Activated T-cell treated with anti-CD3 and anti-CD28 coated beads, Interleukin-2, amount 50 U/mL, for 72 hours (primary cell): ENCODE measurements around the gene WBP2. TPM values are rescaled to one million over a fixed set of nuclear protein-coding genes. Genes with fewer than 3 reads are reported as not detected.

ENCODE experiments used
- ATAC-seq, 2 donors: fragments of 150-1000 bp; cut with Tn5 transposase; replicated peaks in 1 of 2; 2 replicates each; pipeline ENCODE4 v1.10.0; 2021; ENCODE audit warnings: moderate library complexity in 2 of 2, mild to moderate bottlenecking in 1 of 2
- DNase-seq, 2 donors: peaks; one replicate each; pipeline ENCODE4 v3.0.0; 2021 to 2022; ENCODE audit warnings: mixed read lengths in 1 of 2
- H3K27ac Mint-ChIP-seq: one replicate; pipeline ENCODE4 v1.8.0; 2022; ENCODE audit warnings: mild to moderate bottlenecking, moderate library complexity, mixed read lengths
- H3K27me3 Mint-ChIP-seq: one replicate; pipeline ENCODE4 v1.8.0; 2022; ENCODE audit warnings: low read depth, mixed read lengths
- H3K36me3 Mint-ChIP-seq, 2 donors: one replicate each; pipeline ENCODE4 v1.8.0; 2022; ENCODE audit warnings: mixed read lengths in 2 of 2, mild to moderate bottlenecking in 1 of 2; ENCODE audit not compliant: insufficient read depth in 2 of 2
- H3K4me1 Mint-ChIP-seq: one replicate; pipeline ENCODE4 v1.8.0; 2022; ENCODE audit warnings: low read depth, mixed read lengths
- H3K4me3 Mint-ChIP-seq, 2 donors: one replicate each; pipeline ENCODE4 v1.8.0; 2022; ENCODE audit warnings: mild to moderate bottlenecking in 2 of 2, mixed read lengths in 2 of 2, moderate library complexity in 2 of 2
- H3K9me3 Mint-ChIP-seq, 2 donors: one replicate each; pipeline ENCODE4 v1.8.0; 2022; ENCODE audit warnings: mixed read lengths in 2 of 2
- total RNA-seq, 2 donors: library from RNA; stranded (reverse); gene quantifications; one replicate each; pipeline ENCODE4 v1.2.3, GENCODE V29; 2022

The WBP2 gene
- total RNA-seq, 2 donors from 2014 or later: 90.2 to 109 TPM

- H3K4me1 Mint-ChIP-seq: peaks cover 39% of the 10 kb centered on the region
- no peaks in the 10 kb centered on the region for H3K9me3 Mint-ChIP-seq
- H3K36me3 Mint-ChIP-seq: peaks cover 0 to 10% of the 10 kb centered on the region in 2 donors
- H3K27me3 Mint-ChIP-seq: no peaks in the 10 kb centered on the region
- no peak overlapping the region for H3K4me3 Mint-ChIP-seq
- no peak overlapping the region for H3K27ac Mint-ChIP-seq
- no peak for ATAC-seq
- DNase-seq: no peak
These were observed 24.0 kb downstream of the WBP2 start for GRCh38 chr17:75831032-75831571.

GRCh38 chr17:75830164-75831031, 24.7 kb downstream of the WBP2 start:
- Mint-ChIP-seq H3K27me3 (no peaks in the 10 kb centered on the region), H3K36me3 (peaks cover 0 to 10% of the 10 kb centered on the region in 2 donors), H3K9me3 (no peaks in the 10 kb centered on the region), H3K27ac (no peak overlapping the region), H3K4me3 (no peak overlapping the region), H3K4me1 (peaks cover 39% of the 10 kb centered on the region)
- ATAC-seq (no peak), DNase-seq (peak; percentile 41 to 48)

- peaks cover 0 to 9% of the 10 kb centered on the region in 2 donors for H3K36me3 Mint-ChIP-seq
- no peak overlapping the region for H3K27ac Mint-ChIP-seq
- ATAC-seq (no peak), DNase-seq (no peak)
- no peak overlapping the region for H3K4me3 Mint-ChIP-seq
- no peaks in the 10 kb centered on the region for H3K27me3 Mint-ChIP-seq
- peaks cover 35% of the 10 kb centered on the region for H3K4me1 Mint-ChIP-seq
- H3K9me3 Mint-ChIP-seq: no peaks in the 10 kb centered on the region
These were observed 25.4 kb downstream of the WBP2 start for GRCh38 chr17:75829747-75830146.

GRCh38 chr17:75828741-75829140, 26.4 kb downstream of the WBP2 start:
- ATAC-seq: no peak
- H3K9me3 Mint-ChIP-seq: no peaks in the 10 kb centered on the region
- H3K4me1 Mint-ChIP-seq: peaks cover 28% of the 10 kb centered on the region

GRCh38 chr17:75828076-75828400, 27.1 kb downstream of the WBP2 start:
- peaks cover 21% of the 10 kb centered on the region for H3K4me1 Mint-ChIP-seq
- H3K4me3 Mint-ChIP-seq: peak overlapping the region; percentile 62 to 71
- no peaks in the 10 kb centered on the region for H3K27me3 Mint-ChIP-seq
- H3K9me3 Mint-ChIP-seq: no peaks in the 10 kb centered on the region
- no peak overlapping the region for H3K27ac Mint-ChIP-seq
- H3K36me3 Mint-ChIP-seq: peaks cover 0 to 5% of the 10 kb centered on the region in 2 donors
- DNase-seq (no peak), ATAC-seq (peak; percentile 31 to 36)

More at GRCh38 chr17:75828741-75829140, 26.4 kb downstream of the WBP2 start:
- no peak for DNase-seq
- Mint-ChIP-seq H3K27ac (no peak overlapping the region), H3K36me3 (peaks cover 0 to 5% of the 10 kb centered on the region in 2 donors), H3K27me3 (no peaks in the 10 kb centered on the region), H3K4me3 (no peak overlapping the region)

- Mint-ChIP-seq H3K27me3 (no peaks in the 10 kb centered on the region), H3K9me3 (no peaks in the 10 kb centered on the region), H3K27ac (no peak overlapping the region), H3K4me3 (peak overlapping the region; percentile 62 to 71), H3K36me3 (peaks cover 0 to 5% of the 10 kb centered on the region in 2 donors), H3K4me1 (peaks cover 16% of the 10 kb centered on the region)
- ATAC-seq: peak; percentile 77 to 81
- peak; percentile 77 to 78 for DNase-seq
These were observed 27.6 kb downstream of the WBP2 start for GRCh38 chr17:75827308-75828075.

GRCh38 chr17:75826561-75827307, 28.4 kb downstream of the WBP2 start:
- Mint-ChIP-seq H3K4me3 (no peak overlapping the region), H3K27ac (no peak overlapping the region), H3K9me3 (no peaks in the 10 kb centered on the region), H3K4me1 (peaks cover 16% of the 10 kb centered on the region), H3K36me3 (peaks cover 0 to 3% of the 10 kb centered on the region in 2 donors), H3K27me3 (no peaks in the 10 kb centered on the region)
- DNase-seq (no peak), ATAC-seq (no peak)

GRCh38 chr17:75825748-75826370, 29.3 kb downstream of the WBP2 start:
- no peak overlapping the region for H3K4me3 Mint-ChIP-seq
- H3K27me3 Mint-ChIP-seq: no peaks in the 10 kb centered on the region
- H3K36me3 Mint-ChIP-seq: peaks cover 0 to 3% of the 10 kb centered on the region in 2 donors
- ATAC-seq (no peak), DNase-seq (no peak)
- no peaks in the 10 kb centered on the region for H3K9me3 Mint-ChIP-seq
- no peak overlapping the region for H3K27ac Mint-ChIP-seq
- peaks cover 23% of the 10 kb centered on the region for H3K4me1 Mint-ChIP-seq

GRCh38 chr17:75825149-75825552, 30.0 kb downstream of the WBP2 start:
- H3K9me3 Mint-ChIP-seq: no peaks in the 10 kb centered on the region
- no peak overlapping the region for H3K4me3 Mint-ChIP-seq
- H3K27ac Mint-ChIP-seq: no peak overlapping the region
- no peaks in the 10 kb centered on the region for H3K27me3 Mint-ChIP-seq
- H3K4me1 Mint-ChIP-seq: peaks cover 23% of the 10 kb centered on the region
- peaks cover 0 to 3% of the 10 kb centered on the region in 2 donors for H3K36me3 Mint-ChIP-seq
- ATAC-seq (no peak), DNase-seq (no peak)

GRCh38 chr17:75824666-75825065, 30.5 kb downstream of the WBP2 start:
- peaks cover 23% of the 10 kb centered on the region for H3K4me1 Mint-ChIP-seq
- peaks cover 0 to 2% of the 10 kb centered on the region in 2 donors for H3K36me3 Mint-ChIP-seq
- H3K4me3 Mint-ChIP-seq: no peak overlapping the region
- no peak for DNase-seq
- H3K9me3 Mint-ChIP-seq: no peaks in the 10 kb centered on the region
- no peak for ATAC-seq
- no peak overlapping the region for H3K27ac Mint-ChIP-seq
- H3K27me3 Mint-ChIP-seq: no peaks in the 10 kb centered on the region

GRCh38 chr17:75824050-75824552, 31.0 kb downstream of the WBP2 start:
- Mint-ChIP-seq H3K27ac (no peak overlapping the region), H3K36me3 (peaks cover 0 to 2% of the 10 kb centered on the region in 2 donors), H3K4me1 (peaks cover 23% of the 10 kb centered on the region)

More at GRCh38 chr17:75824050-75824552, 31.0 kb downstream of the WBP2 start:
- DNase-seq (no peak), ATAC-seq (no peak)
- no peak overlapping the region for H3K4me3 Mint-ChIP-seq
- no peaks in the 10 kb centered on the region for H3K27me3 Mint-ChIP-seq
- no peaks in the 10 kb centered on the region for H3K9me3 Mint-ChIP-seq
